ENCODE results near the gene ZBTB8B.
A peak's percentile ranks its signal among the peaks of the same experiment; 100 is the strongest.
"Not testable (repeated sequence)": the region's sequence is repeated elsewhere in the genome, so short reads cannot be mapped to it uniquely, and the experiment has no call there.

ZBTB8B gene

DNA sequence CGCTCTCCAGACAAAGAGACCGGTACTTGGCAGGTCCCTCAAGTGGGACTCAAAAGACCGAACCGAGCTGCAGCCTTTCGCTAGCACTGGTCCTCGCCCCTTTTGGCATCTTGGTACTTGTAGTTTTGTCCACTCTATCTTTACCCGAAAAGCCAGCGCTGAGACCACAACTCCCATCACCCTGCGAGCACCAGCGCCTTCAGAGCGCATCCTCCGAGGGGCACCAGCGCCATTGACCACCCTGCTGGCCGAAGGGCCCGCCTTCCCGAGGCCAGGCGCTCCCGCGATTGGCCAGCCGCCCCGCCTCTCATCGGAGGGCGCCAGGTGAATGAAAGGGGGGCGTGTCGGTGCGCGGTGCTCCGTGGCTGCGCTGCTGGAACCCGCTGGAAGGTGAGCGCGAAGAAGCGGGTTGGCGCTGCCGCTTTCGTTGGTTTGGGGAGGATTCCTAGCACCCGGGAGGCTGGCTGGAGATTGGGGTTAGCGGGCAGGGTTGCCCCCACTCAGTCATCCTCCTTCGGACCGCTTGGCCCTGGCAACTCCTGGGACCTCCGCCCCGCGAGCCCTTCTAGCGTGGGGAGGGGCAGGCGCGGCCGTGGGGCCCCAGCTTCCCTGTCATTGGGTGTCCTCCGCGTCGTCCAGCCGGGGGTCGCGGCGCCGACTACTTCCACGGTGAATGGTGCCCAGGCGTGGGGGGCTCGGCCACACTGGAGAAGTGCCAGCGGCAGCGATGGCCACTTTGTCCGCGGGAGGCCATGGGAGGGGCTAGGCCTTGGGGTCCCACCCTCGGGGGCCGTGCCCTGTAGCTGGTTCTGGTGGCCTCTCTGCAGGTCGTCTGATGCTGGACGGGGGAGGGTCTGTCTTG, at the start of gene ZBTB8B:
ZBTB8B (plus strand) TSS at position 357 of the 862 bp plus-strand sequence. CDS start 5,553 bp downstream, outside the sequence.
- DNase-seq, result no peak

DNA sequence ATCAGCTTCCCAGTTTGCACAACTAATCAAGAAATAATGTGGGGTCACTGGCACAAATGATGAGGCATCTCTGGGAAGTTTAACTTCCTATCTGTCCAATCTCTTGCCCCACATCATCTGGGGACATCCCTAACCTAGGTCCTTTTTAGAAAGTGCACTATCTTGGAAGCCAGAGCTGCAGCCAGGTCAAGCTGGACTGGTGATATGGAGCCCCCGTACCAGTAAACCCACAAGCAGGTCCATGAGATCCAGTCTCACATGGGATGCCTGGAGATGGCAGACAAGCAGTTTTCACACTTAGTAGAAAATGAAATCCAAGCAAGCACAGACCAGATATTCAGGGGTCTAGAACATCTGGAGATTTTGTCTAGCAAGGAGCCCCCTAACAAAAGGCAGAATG, 43.1 kb upstream of the ZBTB8B start:
- DNase-seq, result no peak

DNA sequence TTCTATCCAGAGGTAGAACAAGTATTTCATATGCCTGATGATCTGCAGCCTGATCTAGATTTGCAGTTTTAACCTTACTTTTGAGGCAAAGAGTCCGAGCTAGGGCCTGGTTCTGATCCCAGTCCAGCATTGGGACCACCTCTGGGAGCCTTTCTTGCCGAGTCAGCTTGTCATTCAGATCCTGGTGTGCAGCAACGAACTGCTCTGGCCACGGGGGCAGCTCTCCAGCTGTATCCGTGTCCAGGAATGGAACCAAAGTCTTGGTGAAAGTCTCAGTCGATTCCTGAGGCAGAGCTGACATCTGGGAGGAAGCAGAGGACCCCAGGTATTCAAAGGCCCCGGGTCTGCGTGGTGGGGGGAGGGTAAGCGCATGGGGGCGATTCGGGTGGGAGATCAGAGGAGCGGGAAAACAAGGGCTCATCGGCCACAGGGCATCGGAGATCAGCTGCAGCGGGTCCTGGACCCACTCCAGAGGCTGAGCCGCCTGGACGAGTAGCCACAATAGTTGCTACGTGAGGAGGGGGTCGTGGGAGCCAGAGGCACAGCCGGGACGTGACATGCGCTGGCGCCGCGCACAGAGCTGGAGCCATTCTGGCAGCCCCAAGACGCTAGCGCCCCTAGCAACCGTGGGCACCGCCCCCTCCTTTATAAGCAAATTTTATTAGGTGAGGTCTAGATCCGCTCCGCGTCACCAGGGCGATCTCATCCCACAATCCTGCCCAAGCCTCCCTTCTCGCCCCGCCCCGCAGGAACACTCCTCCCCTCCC, 38.2 kb upstream of the ZBTB8B start:
- DNase-seq, result no peak

DNA sequence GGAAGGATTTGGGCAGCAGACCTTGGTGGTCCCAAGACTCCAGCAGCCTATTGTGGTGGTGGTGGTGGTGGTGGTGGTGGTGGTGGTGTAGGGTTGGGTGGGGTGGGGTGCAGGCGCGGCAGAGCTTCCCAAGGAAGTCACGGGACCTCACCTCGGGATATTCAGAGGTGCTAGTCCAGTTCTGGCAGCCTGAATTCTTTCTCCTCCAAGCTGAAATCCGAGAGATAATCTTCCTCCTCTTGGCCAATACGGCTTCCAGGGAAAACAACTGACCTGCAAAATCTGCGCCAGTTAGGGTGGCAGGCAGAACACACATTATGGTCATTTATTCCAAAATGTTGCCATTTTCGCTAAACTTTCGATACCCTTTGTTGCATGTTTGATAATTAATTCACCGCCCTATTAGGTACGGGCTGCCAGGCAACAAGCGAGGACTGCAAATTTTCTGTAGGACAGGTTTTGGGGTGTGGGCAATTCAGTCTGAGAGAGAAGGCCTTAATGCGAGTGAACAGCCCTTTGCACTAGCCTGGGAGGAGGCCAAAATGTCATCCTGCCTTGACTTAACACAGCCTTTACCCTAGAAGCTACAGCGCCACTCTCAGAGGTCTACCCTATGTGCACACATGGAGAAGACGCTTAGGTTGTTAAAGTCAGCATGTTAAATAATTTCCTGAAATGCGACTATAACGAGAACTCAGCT, 37.5 kb upstream of the ZBTB8B start:
- no peak for DNase-seq

DNA sequence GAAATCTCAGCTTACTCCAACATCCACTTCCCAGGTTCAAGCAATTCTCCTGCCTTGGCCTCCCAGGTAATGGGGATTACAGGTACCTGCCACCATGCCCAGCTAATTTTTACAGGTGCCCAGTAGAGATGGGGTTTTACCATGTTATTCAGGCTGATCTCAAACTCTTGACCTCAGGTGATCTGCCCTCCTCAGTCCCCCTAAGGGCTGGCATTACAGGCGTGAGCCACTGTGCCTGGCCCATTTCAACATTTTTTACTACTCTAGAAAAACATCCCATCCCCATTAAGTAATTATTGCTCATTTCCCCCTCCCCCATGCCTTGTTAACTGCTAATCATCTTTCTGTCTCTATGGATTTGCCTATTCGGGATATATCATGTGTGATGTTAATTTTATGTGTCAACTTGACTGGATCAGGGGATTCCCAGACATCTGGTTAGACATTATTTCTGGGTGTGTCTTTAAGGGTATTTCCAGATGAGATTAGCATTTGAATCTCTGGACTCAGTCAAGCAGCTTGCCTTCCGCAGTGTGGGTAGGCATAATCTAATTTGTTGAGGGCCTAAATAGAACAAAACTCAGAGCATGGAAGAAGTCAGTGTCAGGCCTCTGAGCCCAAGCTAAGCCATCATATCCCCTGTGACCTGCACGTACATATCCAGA, 33.0 kb upstream of the ZBTB8B start:
- no peak for DNase-seq

DNA sequence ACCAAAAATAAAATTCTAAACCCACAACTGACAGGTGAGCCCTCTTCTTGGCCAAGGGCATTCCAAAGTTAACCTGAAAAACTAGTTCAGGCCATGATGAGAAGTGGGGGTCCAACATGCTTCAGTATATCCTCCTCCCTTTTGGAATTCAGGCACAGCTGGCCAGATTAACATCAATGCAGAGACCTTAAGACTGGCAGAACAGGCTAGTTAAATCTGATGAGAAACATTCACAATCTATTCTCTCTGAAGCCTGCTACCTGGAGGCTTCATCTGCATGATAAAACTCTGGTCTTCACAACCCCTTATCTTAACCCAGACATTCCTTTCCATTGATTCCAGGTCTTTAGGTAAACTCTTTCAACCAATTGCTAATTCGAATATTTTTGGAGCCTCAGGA, 26.7 kb upstream of the ZBTB8B start:
- DNase-seq, result no peak

DNA sequence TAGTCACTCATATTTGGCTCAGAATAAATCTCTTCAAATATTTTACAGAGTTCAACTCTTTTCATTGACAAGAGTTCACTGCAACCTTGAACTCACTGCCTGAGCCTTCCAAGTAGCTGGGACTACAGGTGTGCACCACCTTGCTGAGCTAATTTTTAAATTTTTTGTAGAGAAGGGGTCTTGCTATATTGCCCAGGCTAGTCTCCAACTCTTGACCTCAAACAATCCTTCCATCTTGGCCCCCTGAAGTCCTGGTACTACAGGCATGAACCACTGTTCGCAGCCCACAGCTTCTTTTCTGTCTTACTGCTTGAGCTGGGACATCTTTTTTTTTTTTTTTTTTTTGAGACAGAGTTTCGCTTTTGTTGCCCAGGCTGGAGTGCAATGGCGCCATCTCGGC, 26.1 kb upstream of the ZBTB8B start:
- not testable (repeated sequence) for DNase-seq

DNA sequence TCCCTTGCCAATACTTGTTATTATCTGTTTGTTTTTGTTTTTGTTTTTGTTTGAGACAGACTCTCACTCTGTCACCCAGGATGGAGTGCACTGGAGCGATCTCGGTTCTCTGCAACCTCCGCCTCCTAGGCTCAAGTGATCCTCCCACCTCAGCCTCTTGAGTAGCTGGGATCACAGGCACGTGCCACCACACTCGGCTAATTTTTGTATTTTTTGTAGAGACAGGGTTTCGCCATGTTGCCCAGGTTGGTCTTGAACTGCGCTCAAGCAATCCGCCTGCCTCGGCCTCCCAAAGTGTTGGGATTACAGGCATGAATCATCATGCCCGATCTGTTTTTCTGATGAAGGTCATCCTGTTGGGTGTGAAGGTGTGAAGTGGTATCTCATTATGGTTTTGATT, 23.4 kb upstream of the ZBTB8B start:
- DNase-seq, result not testable (repeated sequence)

DNA sequence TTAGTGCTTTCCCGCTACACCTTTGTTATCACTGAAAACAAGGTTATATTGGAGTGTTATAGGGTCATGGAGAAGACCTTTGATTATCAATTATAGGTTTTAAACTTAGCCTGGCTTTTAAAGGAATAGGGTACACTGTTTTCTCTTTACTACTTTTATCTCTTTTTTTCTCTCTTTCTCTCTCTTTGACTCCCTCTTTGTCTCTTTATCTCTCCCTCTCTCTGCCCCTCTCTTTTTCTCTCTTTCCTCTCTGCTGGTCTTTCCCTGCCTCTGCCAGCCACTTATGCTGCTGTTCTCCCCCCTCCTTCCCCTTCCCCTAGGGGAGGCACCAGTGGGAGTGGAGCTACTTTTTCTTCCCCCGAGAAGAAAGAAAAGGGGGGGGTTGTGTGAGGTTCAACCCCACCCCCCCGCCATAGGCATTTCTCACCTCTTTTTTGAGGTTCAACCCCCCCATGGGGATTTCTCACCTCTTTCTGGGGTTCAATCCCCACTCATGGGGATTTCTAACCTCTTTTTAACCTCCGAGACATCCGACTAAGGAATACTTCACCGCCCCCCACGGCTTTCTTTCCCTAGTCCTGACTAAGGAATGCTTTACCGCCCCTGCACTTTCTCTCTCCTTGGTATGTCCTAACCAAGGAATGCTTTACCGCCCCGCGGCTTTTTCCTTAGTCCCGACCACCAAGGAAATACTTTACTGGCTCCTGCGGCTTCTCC, 17.2 kb upstream of the ZBTB8B start:
- no peak for DNase-seq

DNA sequence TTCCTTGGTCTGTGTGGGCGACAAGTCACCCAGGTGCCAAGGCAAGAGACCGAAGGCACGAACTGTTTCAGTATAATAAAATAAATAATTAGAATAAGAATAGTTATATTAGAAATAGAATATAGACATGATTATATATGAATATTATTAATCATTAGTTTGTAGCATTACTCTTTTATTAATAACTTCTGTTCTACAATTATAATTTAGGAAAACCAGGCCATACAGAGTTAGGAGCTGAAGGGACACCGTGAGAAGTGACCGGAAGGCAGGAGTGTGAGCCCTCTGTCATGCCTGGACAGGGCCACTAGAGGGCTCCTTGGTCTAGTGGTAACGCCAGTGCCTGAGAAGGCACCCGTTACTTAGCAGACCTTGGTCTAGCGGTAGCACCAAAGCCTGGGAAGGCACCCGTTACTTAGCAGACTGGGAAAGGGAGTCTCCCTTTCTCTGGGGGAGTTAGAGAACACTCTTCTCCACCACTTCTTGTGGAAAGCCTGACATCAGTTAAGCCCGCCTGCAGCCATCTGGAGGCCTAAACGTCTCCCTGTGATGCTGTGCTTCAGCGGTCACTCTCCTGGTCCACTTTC, 16.6 kb upstream of the ZBTB8B start:
- DNase-seq, result peak; percentile 88

DNA sequence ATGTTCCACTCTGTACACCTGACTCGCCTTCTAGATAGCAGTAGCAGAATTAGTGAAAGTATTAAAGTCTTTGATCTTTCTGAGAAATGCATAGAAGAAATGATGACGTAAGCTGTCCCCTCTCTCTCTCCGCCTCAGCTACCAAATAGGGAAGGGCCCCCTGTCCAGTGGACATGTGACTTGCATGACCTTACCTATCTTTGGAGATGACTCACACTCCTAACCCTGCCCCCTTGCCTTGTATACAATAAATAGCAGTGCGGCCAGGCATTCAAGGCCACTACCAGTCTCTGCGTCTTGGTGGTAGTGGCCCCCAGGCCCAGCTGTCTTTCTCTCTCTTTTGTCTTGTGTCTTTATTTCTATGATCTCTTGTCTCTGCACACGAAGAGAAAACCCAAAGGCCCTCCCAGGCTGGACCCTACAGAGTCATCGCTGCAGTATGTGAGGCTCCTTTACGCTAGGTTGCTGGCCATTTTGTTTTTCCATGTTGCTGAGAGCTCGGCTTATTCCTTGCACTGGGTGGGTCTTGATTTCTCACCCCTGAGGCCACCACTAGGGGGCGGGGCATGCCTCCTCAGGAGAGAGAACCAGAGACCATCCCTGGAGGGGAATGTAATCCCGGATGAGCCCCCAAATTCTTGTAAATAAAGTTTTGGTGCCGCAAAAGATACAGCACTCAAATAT, 16.0 kb upstream of the ZBTB8B start:
- DNase-seq, result peak; percentile 35

DNA sequence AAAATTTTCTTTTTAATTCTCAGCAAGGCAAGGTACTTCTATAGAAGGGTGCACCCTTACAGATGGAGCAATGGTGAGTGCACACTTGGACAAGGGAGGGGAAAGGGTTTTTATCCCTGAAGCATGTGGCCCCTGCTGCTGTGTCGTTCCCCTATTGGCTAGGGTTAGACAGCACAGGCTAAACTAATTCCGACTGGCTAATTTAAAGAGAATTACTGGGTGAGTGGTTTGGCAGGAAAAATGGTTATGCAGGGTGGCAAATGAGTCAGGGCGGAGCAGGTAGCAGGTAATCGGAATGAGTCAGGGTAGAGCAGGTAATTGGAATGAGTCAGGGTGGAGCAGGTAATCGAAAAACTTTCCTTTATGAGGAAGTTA, 15.4 kb upstream of the ZBTB8B start:
- DNase-seq, result not testable (repeated sequence)

DNA sequence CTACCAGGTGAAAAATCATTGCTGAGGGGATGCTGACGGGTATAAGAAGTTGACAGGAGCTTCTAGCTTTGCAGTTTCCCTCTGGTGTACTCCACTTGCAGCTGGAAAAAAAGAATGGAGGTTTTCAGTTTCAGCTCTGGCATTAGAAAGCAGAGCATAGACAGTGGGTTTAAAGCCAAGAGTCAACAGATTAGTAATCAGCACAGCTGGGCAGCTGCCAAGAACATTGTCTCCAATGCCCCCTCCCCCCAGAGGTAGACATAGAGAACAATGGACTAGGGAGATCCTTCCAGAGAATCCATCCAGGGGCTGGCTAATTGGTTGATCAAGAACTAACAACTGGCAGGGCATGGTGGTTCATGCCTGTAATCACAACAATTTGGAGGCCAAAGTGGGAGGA, 10.1 kb upstream of the ZBTB8B start:
- peak; percentile 18 for DNase-seq

DNA sequence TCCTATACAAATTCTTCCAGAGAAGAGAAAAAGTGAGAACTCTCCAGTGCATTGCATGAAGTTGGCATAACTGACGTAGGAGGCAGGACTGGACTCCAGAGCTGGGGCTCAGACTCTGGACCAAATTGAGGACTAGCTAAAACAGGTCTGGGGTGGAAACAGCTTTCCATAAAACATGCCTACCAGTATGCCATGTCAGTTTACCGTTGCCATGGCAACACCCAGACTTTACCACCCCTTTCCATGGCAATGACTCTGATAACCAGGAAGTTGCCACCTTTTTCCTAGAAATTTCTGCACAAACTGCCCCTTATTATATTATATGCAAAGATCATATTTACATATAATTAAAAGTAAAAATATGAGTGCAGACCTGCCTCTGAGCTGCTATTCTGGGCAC, 8.9 kb upstream of the ZBTB8B start:
- DNase-seq, result no peak

DNA sequence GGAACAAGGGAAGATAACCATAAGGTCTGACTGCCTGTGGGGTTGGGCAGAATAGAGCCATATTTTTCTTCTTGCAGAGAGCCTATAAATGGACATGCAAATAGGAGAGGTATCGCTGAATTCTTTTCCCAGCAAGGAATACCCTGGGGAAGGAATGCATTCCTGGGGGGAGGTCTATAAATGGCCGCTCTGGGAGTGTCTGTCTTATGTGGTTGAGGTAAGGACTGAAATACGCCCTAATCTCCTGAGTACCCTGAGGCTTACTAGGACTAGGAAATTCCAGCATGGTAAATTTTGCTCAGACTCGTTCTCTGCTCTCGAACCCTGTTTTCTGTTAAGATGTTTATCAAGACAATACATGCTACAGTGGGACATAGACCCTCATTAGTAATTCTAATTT, 6.1 kb upstream of the ZBTB8B start:
- DNase-seq, result not testable (repeated sequence)

DNA sequence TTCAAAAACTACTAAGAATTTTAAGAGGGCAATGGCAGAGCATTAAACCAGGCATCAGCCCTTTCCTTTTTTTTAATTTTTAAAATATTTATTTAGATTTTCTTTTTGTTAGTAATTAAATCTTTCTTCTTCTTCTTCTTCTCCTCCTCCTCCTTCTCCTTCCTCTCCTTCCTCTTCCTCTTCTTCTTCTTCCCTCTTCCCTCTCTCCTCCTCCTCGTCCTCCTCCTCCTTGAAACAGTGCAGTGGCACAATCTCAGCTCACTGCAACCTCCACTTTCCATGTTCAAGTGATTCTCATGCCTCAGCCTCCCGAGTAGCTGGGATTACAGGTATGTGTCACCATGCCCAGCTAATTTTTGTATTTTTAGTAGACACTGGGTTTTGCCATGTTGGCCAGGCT, 1.9 kb upstream of the ZBTB8B start:
- not testable (repeated sequence) for DNase-seq

DNA sequence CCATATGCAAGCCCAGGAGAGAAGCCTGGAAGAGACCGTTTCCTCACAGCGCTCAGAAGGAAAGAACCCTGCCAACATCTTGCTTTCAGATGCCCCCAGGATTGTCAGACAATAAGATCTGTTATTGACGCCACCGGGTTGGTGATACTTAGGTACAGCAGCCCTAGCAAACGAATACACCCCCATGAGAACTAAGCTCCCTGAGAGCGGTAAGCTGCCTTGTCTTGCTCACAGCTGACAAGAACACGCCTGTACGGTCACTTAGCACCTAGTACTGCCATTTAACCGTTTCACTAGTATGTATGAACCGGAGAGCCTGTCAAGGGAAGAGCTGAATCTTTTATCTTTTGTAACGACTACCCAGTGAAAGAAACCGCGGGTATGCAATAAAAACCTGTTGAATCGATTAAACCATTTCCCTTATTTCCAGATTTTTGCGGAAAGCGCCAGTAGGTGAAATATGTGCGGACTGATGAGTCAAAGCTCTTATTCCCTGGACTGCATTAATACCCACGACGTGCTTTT, 619 bp upstream of the ZBTB8B start:
- DNase-seq, result no peak

DNA sequence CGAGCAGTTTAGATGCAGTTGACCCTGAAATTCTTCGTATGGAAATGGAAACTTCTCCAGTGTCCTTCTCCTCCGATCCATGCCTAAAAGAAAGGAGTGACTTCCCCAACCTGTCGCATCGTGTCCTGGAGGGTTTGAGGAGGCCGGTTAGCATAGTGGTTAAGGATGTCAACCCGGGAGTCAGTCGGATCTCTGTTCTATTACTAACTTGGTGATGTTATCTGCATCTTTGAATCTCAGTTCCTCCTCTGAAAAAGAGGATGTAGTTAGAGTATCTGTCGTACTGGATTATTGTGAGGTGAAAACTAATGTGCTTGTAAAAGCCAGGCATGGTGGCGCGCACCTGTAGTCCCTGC, 684 bp downstream of the ZBTB8B start:
- no peak for DNase-seq

DNA sequence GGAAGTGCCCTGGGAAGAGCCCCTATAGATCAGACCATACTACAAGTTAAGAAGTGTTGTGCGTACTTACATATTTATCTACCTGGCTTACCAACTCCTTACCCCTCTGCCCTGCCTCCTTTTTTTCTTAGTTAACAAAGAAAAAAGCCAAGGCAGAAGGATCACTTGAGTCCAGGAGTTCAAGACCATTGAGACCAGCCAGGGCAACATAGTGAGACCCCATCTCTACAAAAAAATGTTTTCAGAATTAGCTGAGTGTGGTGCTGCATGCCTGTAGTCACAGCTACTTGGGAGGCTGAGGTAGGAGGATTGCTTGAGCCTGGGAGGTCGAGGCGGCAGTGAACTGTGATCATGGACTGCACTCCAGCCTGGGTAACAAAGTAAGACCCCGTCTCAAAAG, 1.9 kb downstream of the ZBTB8B start:
- DNase-seq, result no peak

DNA sequence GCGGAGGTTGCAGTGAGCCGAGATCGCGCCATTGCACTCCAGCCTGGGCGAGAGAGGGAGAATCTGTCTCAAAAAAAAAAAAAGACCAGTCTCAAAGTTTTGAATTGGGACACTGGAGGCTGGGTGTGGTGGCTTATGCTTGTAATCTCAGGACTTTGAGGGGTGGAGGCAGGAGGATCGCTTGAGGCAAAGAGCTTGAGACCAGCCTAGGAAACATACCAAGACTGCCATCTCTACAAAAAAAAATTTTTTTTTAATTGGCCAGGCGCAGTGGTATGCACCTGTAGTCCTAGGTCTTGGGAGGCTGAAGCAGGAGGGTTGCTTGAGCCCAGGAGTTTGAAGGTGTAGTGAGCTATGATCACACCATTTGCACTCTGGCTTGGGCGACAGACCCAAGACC, 3.9 kb downstream of the ZBTB8B start:
- DNase-seq, result no peak

DNA sequence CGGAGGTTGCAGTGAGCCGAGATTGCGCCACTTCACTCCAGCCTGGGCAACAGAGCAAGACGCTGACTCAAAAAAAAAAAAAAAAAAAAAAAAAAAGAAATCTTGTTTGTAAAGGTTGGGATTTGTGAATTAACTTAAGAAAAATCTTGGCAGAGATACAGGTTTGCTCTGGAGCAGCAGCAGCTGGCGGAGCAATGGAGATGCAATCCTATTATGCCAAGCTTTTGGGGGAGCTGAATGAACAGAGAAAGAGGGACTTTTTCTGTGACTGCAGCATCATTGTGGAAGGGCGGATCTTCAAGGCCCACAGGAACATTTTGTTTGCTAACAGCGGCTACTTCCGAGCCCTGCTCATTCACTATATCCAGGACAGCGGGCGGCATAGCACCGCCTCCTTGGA, 5.6 kb downstream of the ZBTB8B start:
- no peak for DNase-seq

Data from OCI-M1 (cell line).